ENCODE results near the gene FGFR2.

DNA sequence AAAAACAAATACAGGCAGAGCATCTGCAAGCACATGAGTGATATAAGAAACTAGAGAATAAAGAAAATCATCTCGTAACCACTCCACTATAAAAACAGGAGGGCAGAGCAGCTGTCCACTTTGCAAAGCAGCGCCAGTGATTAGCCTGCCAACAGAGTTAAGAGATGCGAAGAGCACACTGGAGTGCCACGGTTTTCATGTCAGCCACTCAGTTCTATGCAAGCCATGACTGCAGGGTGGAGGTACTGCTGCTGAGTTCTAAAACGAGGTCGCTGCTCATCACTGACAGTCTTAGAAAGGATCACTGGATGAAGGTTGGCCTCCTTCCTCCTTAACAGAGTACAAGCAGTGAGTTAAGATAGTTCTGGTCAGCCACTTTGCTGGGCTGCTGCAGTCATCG, 58.5 kb downstream of the FGFR2 start:
- TF ChIP-seq CTCF (IDR thresholded peaks at IDR 0.05; ENCODE audit: low read depth, low read length) (no peak), EZH2phosphoT487 (IDR thresholded peaks at IDR 0.05; ENCODE audit: low read depth) (no peak)

Measured in OCI-LY3 (cell line).